LNCaP clone FGC (cell line): ENCODE measurements around the gene MACC1.

Experiments used
- DNase-seq: peaks from one replicate; pipeline ENCODE4 v3.0.0-alpha.2; 2011; ENCODE audit warnings: low read depth
- H3K4me3 ChIP-seq: 2 replicates; pipeline ENCODE4 v1.5.1; 2011; ENCODE audit warnings: mild to moderate bottlenecking, low read depth, low read length, control low read depth
- TF ChIP-seq, protein P1 (sequence below): IDR thresholded peaks from 2 replicates; pipeline ENCODE4 v1.5.1; 2012; ENCODE audit warnings: mild to moderate bottlenecking; ENCODE audit not compliant: control insufficient read depth, insufficient read depth; ENCODE audit errors: extremely low read depth

The MACC1 gene

DNA sequence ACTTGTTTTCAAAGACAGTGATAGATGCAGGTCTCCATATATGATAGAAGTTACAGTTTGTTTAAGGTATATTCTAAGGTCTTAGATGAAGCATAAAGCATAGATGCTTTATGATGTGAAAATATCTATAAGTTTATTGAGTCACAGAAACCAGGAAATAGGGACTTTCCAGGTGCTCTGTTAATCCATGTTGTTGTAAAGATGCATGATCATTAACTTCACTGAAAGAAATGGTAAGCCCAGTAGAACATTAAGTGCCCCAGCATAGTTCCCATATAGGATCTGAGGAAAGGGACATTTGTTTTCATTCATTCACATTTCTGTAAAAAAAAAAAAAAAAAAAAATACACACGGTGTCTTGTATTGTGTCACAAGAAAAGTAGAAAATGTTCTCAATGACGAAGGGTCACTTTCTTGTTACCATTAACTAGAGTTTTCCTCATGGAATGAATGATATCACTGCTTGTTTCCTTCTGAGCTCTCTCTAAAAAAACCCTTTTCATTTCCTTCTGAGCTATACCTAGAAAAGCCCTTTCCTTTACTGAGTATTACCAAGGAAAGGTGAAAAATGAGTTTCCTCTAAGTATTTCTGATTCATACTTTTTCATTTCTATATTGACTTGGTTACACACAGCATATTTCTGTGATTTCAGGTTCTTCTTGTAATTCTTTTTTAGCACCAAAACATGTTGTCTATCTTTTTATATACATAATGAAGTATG lies 105.2 kb downstream of the MACC1 start:
- TF ChIP-seq, protein P1, sequence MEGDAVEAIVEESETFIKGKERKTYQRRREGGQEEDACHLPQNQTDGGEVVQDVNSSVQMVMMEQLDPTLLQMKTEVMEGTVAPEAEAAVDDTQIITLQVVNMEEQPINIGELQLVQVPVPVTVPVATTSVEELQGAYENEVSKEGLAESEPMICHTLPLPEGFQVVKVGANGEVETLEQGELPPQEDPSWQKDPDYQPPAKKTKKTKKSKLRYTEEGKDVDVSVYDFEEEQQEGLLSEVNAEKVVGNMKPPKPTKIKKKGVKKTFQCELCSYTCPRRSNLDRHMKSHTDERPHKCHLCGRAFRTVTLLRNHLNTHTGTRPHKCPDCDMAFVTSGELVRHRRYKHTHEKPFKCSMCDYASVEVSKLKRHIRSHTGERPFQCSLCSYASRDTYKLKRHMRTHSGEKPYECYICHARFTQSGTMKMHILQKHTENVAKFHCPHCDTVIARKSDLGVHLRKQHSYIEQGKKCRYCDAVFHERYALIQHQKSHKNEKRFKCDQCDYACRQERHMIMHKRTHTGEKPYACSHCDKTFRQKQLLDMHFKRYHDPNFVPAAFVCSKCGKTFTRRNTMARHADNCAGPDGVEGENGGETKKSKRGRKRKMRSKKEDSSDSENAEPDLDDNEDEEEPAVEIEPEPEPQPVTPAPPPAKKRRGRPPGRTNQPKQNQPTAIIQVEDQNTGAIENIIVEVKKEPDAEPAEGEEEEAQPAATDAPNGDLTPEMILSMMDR = no peak
- DNase-seq = no peak

GRCh38 chr7:20107582-20107981 lies 109.6 kb downstream of the MACC1 start:
- DNase-seq = peak; percentile 82
- TF ChIP-seq, protein P1 = no peak

More for the DNA sequence above, 105.2 kb downstream of the MACC1 start:
- H3K4me3 ChIP-seq = no peak overlapping the region

GRCh38 chr7:20104696-20105095 lies 112.5 kb downstream of the MACC1 start:
- TF ChIP-seq, protein P1 = no peak

More at GRCh38 chr7:20107582-20107981, 109.6 kb downstream of the MACC1 start:
- H3K4me3 ChIP-seq = no peak overlapping the region

GRCh38 chr7:20102982-20103381 lies 114.2 kb downstream of the MACC1 start:
- no peak overlapping the region for H3K4me3 ChIP-seq
- TF ChIP-seq, protein P1 = no peak
- no peak for DNase-seq

More at GRCh38 chr7:20104696-20105095, 112.5 kb downstream of the MACC1 start:
- H3K4me3 ChIP-seq = no peak overlapping the region
- DNase-seq = no peak

DNA sequence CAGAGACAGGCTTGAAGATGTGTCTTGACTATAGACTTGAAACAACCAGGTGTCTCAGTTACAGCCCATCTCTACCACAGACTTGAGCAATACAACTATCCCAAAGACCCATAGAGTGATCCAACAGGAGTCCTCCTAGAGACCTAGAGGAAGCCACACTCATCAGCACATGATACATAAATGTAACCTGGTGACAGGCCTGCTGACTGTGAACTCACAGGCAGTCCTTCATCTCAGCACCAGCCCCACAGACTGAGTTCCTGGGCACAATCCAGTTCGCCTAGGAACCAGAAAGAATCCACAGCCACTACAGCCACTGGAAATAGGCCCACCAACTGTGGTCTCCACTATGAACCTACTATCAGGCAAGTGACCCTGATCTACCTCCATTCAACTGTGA lies 121.3 kb downstream of the MACC1 start:
- DNase-seq = no peak
- H3K4me3 ChIP-seq = no peak overlapping the region
- TF ChIP-seq, protein P1 = no peak

DNA sequence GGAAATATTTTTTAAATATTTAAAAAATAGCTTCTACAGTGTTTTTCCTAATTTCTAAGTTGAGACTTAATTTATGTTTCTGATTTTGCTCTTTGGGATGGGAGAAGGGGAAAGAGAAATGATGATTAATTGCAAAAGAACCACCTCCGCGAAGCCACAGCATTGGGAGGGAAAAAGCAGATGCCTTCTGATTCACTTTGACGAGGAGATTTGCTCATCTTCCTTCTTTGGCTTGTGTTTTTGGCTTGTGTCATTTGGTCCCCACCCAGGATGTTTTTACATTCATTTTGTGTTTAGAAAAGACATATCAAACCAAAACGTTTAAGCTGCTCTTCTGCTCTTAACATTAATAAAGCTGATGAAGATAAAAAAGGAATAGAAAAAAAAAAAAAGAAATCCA lies 121.7 kb downstream of the MACC1 start:
- TF ChIP-seq, protein P1 = no peak
- DNase-seq = no peak
- H3K4me3 ChIP-seq = no peak overlapping the region

- no peak overlapping the region for H3K4me3 ChIP-seq
- TF ChIP-seq, protein P1 = no peak
- DNase-seq = no peak
Observed at GRCh38 chr7:20089431-20089830, 127.8 kb downstream of the MACC1 start.
